ENCODE results near the gene HK3.

Gene HK3

DNA sequence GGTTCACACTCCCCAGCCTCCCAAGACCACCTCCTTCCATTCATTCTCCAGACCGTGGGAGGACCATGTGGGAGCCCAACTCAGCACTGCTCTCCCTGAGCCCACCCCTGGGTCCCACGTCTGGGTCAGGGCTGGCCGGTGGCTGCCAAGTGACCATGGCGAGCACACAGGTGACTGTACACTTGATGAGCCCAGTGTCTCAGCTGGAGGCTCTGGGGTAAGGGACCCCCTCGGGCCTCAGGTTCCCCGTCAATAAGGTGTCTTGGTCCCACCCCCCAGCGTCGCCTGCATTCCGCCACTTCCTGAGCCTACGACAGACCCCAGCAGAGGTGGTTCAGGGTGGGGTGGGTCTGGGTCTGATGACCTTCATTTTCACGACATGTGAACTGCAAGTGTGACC lies 38.8 kb downstream of the HK3 start:
- Histone ChIP-seq H3K27me3 (ENCODE audit: control insufficient read depth, insufficient read depth, low read length) (no peaks in the 10 kb centered on the region), H3K27ac (ENCODE audit: low read length) (no peak overlapping the region), H3K9me3 (ENCODE audit: control insufficient read depth, insufficient read depth, low read length) (no peaks in the 10 kb centered on the region), H3K4me3 (ENCODE audit: low read length) (no peak overlapping the region), H3K36me3 (ENCODE audit: control insufficient read depth, insufficient read depth, low read length) (no peaks in the 10 kb centered on the region), H3K4me1 (ENCODE audit: control insufficient read depth, insufficient read depth, low read length) (peaks cover 14% of the 10 kb centered on the region)
- no CpG with 5 or more reads among the region's 11 CpGs for WGBS (ENCODE audit: insufficient coverage, insufficient read length)
- DNase-seq (ENCODE audit: low read depth, low spot score), result no peak

GRCh38 chr5:176859916-176860315 lies 39.2 kb downstream of the HK3 start:
- WGBS (ENCODE audit: insufficient coverage, insufficient read length), result no CpG with 5 or more reads among the region's 10 CpGs
- no peaks in the 10 kb centered on the region for H3K27me3 ChIP-seq (ENCODE audit: control insufficient read depth, insufficient read depth, low read length)
- DNase-seq (ENCODE audit: low read depth, low spot score), result no peak

GRCh38 chr5:176857894-176858273 lies 41.3 kb downstream of the HK3 start:
- WGBS (ENCODE audit: insufficient coverage, insufficient read length), result no CpG with 5 or more reads among the region's 11 CpGs
- H3K36me3 ChIP-seq (ENCODE audit: control insufficient read depth, insufficient read depth, low read length), result no peaks in the 10 kb centered on the region
- DNase-seq (ENCODE audit: low read depth, low spot score), result no peak
- H3K4me1 ChIP-seq (ENCODE audit: control insufficient read depth, insufficient read depth, low read length), result peaks cover 4% of the 10 kb centered on the region
- H3K27me3 ChIP-seq (ENCODE audit: control insufficient read depth, insufficient read depth, low read length), result no peaks in the 10 kb centered on the region
- H3K9me3 ChIP-seq (ENCODE audit: control insufficient read depth, insufficient read depth, low read length), result no peaks in the 10 kb centered on the region
- no peak overlapping the region for H3K27ac ChIP-seq (ENCODE audit: low read length)
- H3K4me3 ChIP-seq (ENCODE audit: low read length), result no peak overlapping the region

More at GRCh38 chr5:176859916-176860315, 39.2 kb downstream of the HK3 start:
- peaks cover 14% of the 10 kb centered on the region for H3K4me1 ChIP-seq (ENCODE audit: control insufficient read depth, insufficient read depth, low read length)
- no peaks in the 10 kb centered on the region for H3K9me3 ChIP-seq (ENCODE audit: control insufficient read depth, insufficient read depth, low read length)
- H3K36me3 ChIP-seq (ENCODE audit: control insufficient read depth, insufficient read depth, low read length), result no peaks in the 10 kb centered on the region
- no peak overlapping the region for H3K4me3 ChIP-seq (ENCODE audit: low read length)
- H3K27ac ChIP-seq (ENCODE audit: low read length), result no peak overlapping the region

GRCh38 chr5:176857216-176857893 lies 41.8 kb downstream of the HK3 start:
- Histone ChIP-seq H3K27ac (ENCODE audit: low read length) (no peak overlapping the region), H3K4me1 (ENCODE audit: control insufficient read depth, insufficient read depth, low read length) (peaks cover under 1% of the 10 kb centered on the region), H3K4me3 (ENCODE audit: low read length) (no peak overlapping the region), H3K36me3 (ENCODE audit: control insufficient read depth, insufficient read depth, low read length) (no peaks in the 10 kb centered on the region), H3K9me3 (ENCODE audit: control insufficient read depth, insufficient read depth, low read length) (no peaks in the 10 kb centered on the region), H3K27me3 (ENCODE audit: control insufficient read depth, insufficient read depth, low read length) (no peaks in the 10 kb centered on the region)
- no peak for DNase-seq (ENCODE audit: low read depth, low spot score)
- no CpG with 5 or more reads among the region's 19 CpGs for WGBS (ENCODE audit: insufficient coverage, insufficient read length)

DNA sequence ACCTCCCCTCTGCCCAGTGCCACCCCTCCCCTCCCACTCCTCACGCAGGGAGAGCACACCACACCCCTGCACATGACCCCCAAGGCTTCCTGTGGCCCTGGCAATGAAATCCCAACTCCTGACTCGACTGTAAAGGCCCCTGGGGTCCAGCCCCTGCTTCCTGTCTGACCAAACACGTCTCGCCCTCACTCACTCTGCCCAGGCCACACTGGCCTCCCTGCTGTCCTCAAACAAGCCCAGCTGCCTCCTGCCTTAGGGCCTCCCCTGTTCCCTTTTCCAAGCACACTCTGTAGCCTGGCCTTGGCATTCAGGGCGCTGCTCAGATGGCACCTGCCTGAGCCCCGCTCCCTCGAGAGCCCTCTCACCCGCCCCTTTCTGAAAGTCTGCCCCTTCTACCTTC lies 42.4 kb downstream of the HK3 start:
- Histone ChIP-seq H3K4me3 (ENCODE audit: low read length) (no peak overlapping the region), H3K9me3 (ENCODE audit: control insufficient read depth, insufficient read depth, low read length) (no peaks in the 10 kb centered on the region), H3K36me3 (ENCODE audit: control insufficient read depth, insufficient read depth, low read length) (no peaks in the 10 kb centered on the region), H3K27me3 (ENCODE audit: control insufficient read depth, insufficient read depth, low read length) (no peaks in the 10 kb centered on the region), H3K27ac (ENCODE audit: low read length) (no peak overlapping the region), H3K4me1 (ENCODE audit: control insufficient read depth, insufficient read depth, low read length) (no peaks in the 10 kb centered on the region)
- WGBS (ENCODE audit: insufficient coverage, insufficient read length), result no CpG with 5 or more reads among the region's 8 CpGs
- DNase-seq (ENCODE audit: low read depth, low spot score), result no peak

- Histone ChIP-seq H3K4me3 (ENCODE audit: low read length) (no peak overlapping the region), H3K27me3 (ENCODE audit: control insufficient read depth, insufficient read depth, low read length) (no peaks in the 10 kb centered on the region), H3K36me3 (ENCODE audit: control insufficient read depth, insufficient read depth, low read length) (no peaks in the 10 kb centered on the region), H3K9me3 (ENCODE audit: control insufficient read depth, insufficient read depth, low read length) (no peaks in the 10 kb centered on the region), H3K4me1 (ENCODE audit: control insufficient read depth, insufficient read depth, low read length) (no peaks in the 10 kb centered on the region), H3K27ac (ENCODE audit: low read length) (no peak overlapping the region)
- DNase-seq (ENCODE audit: low read depth, low spot score), result no peak
- no CpG with 5 or more reads among the region's 18 CpGs for WGBS (ENCODE audit: insufficient coverage, insufficient read length)
Measured at GRCh38 chr5:176855598-176855997, 43.5 kb downstream of the HK3 start.

DNA sequence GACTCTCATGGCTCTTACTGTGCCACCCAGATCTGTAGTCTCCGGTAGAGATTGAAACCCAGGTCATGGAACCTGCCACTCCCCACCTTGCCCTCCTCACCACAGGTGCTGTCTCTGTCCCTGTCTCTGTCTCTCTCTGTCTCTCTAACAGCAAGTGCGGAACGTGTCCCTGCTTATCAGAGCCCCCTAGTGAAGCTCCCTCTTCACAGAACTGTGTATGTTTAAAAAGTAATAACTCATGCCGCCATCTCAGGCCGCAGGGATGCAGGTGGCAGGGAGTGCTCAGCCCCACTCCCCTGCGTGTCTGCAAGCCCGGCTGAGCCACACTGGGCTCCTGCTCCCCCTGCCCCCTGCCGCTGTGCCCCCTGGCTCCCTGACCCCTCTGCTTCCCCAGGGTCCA lies 45.0 kb downstream of the HK3 start:
- no peaks in the 10 kb centered on the region for H3K9me3 ChIP-seq (ENCODE audit: control insufficient read depth, insufficient read depth, low read length)
- H3K4me3 ChIP-seq (ENCODE audit: low read length), result no peak overlapping the region
- H3K27me3 ChIP-seq (ENCODE audit: control insufficient read depth, insufficient read depth, low read length), result no peaks in the 10 kb centered on the region
- DNase-seq (ENCODE audit: low read depth, low spot score), result no peak
- no peak overlapping the region for H3K27ac ChIP-seq (ENCODE audit: low read length)
- no CpG with 5 or more reads among the region's 8 CpGs for WGBS (ENCODE audit: insufficient coverage, insufficient read length)
- no peaks in the 10 kb centered on the region for H3K36me3 ChIP-seq (ENCODE audit: control insufficient read depth, insufficient read depth, low read length)
- H3K4me1 ChIP-seq (ENCODE audit: control insufficient read depth, insufficient read depth, low read length), result no peaks in the 10 kb centered on the region

- DNase-seq (ENCODE audit: low read depth, low spot score), result no peak
- H3K27ac ChIP-seq (ENCODE audit: low read length), result no peak overlapping the region
- H3K4me3 ChIP-seq (ENCODE audit: low read length), result no peak overlapping the region
- H3K27me3 ChIP-seq (ENCODE audit: control insufficient read depth, insufficient read depth, low read length), result no peaks in the 10 kb centered on the region
- no peaks in the 10 kb centered on the region for H3K36me3 ChIP-seq (ENCODE audit: control insufficient read depth, insufficient read depth, low read length)
- H3K4me1 ChIP-seq (ENCODE audit: control insufficient read depth, insufficient read depth, low read length), result no peaks in the 10 kb centered on the region
- no peaks in the 10 kb centered on the region for H3K9me3 ChIP-seq (ENCODE audit: control insufficient read depth, insufficient read depth, low read length)
- WGBS (ENCODE audit: insufficient coverage, insufficient read length), result no CpG with 5 or more reads among the region's 20 CpGs
Measured at GRCh38 chr5:176853151-176853778, 45.9 kb downstream of the HK3 start.

DNA sequence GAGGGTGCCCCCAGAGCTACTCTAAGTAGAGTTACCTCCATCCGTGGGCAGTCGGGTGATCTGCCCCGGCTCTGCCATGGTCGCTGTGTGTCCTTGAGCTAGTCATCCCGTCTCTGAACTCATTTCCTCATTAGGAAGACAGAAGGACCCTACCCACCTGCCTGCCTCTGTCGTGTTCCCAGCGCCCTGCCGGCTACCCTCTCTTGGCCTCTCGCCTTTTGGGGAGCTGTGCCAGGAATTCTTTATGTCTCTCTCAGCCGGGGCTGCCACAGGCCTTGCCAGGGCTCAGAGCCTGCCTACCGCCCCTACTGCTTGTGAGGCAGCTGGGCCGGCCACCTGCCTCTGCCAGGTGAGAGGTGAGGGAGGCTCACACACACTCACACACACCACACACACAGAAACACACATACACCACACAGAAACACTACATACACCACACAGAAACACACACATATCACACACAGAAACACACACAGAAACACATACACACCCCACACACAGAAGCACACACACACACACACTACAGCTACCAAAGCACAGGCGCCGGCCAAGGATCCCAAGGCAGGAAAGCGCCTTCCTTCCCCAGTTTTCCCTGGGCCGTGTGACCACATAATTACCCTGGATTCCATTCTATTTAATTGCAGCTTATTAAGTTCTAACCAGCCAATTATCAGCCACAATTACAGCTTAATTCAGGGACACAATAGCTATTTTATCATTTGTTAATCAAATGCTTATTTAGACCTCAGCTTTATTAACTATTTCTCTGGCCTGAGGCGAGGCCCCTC lies 47.1 kb downstream of the HK3 start:
- no CpG with 5 or more reads among the region's 17 CpGs for WGBS (ENCODE audit: insufficient coverage, insufficient read length)
- H3K9me3 ChIP-seq (ENCODE audit: control insufficient read depth, insufficient read depth, low read length), result no peaks in the 10 kb centered on the region
- H3K4me1 ChIP-seq (ENCODE audit: control insufficient read depth, insufficient read depth, low read length), result no peaks in the 10 kb centered on the region
- H3K36me3 ChIP-seq (ENCODE audit: control insufficient read depth, insufficient read depth, low read length), result no peaks in the 10 kb centered on the region
- no peak for DNase-seq (ENCODE audit: low read depth, low spot score)
- H3K27me3 ChIP-seq (ENCODE audit: control insufficient read depth, insufficient read depth, low read length), result no peaks in the 10 kb centered on the region
- no peak overlapping the region for H3K4me3 ChIP-seq (ENCODE audit: low read length)
- no peak overlapping the region for H3K27ac ChIP-seq (ENCODE audit: low read length)

DNA sequence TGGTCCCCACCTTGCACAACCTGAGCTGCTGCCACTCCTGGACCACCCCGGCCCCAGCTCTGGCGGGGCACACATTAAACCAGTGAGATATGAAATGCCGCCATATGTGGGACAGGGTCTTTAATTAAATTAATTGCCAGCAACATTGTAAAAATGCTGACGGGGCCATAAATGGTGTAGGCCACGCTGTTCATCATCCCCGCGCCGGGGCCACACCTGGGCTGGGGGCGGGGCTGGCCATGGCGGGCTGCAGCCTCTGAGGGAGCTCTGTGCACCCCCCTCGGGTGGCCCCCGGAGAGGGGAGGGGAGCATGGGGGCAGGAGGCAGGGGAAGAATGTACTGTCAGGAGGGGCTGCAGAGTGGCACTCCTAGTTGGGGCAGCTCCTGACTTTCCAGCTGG lies 47.8 kb downstream of the HK3 start:
- Histone ChIP-seq H3K27me3 (ENCODE audit: control insufficient read depth, insufficient read depth, low read length) (no peaks in the 10 kb centered on the region), H3K4me3 (ENCODE audit: low read length) (no peak overlapping the region), H3K4me1 (ENCODE audit: control insufficient read depth, insufficient read depth, low read length) (peaks cover 3% of the 10 kb centered on the region; the same call in 1 of the 2 replicates), H3K27ac (ENCODE audit: low read length) (no peak overlapping the region), H3K36me3 (ENCODE audit: control insufficient read depth, insufficient read depth, low read length) (no peaks in the 10 kb centered on the region), H3K9me3 (ENCODE audit: control insufficient read depth, insufficient read depth, low read length) (no peaks in the 10 kb centered on the region)
- no CpG with 5 or more reads among the region's 12 CpGs for WGBS (ENCODE audit: insufficient coverage, insufficient read length)
- no peak for DNase-seq (ENCODE audit: low read depth, low spot score)
